K562 (cell line): ENCODE data around the gene FAM83F. TPM values are rescaled to one million over a fixed set of nuclear protein-coding genes. Genes with fewer than 3 reads are reported as not detected.

Source experiments
- CCAR2 ChIP-seq: fragments of 200-400 bp; formaldehyde crosslinking; IDR thresholded peaks from 2 replicates; pipeline ENCODE4 v1.6.1; 2017; ENCODE audit warnings: mild to moderate bottlenecking, low read depth, low read length
- CTCF ChIP-seq, 3 experiments: IDR thresholded peaks in 2 of 3; conservative IDR thresholded peaks in 1 of 3; 2 replicates each; pipeline ENCODE4 v1.5.1; 2011 to 2012; ENCODE audit warnings: low read length in 3 of 3, mild to moderate bottlenecking in 3 of 3, control low read depth in 2 of 3, improper control_type of control experiment in 1 of 3, inconsistent platforms in 1 of 3, low read depth in 1 of 3, mixed read lengths in 1 of 3, moderate library complexity in 1 of 3; ENCODE audit not compliant: insufficient read depth in 2 of 3
- JUND ChIP-seq, 2 experiments: IDR thresholded peaks; 2 replicates in 1 of 2; 3 replicates in 1 of 2; pipeline ENCODE4 v1.6.1; 2011; ENCODE audit warnings: borderline replicate concordance in 2 of 2, low read depth in 2 of 2, low read length in 2 of 2, improper control_type of control experiment in 1 of 2, missing biosample characterization in 1 of 2, missing genetic modification characterization in 1 of 2, missing genetic modification reagents in 1 of 2
- KHSRP ChIP-seq: fragments of 450-650 bp; IDR thresholded peaks from 2 replicates; pipeline ENCODE4 v1.6.1; 2017
- KLF6 ChIP-seq: fragments of 250-450 bp; sonication (Bioruptor Pico); IDR thresholded peaks from 2 replicates; pipeline ENCODE4 v1.4.0; 2020; ENCODE audit warnings: mild to moderate bottlenecking, moderate library complexity, borderline replicate concordance
- MYC ChIP-seq, 2 experiments: fragments of 250-450 bp in 1 of 2; sonication (Bioruptor Pico) in 1 of 2; IDR thresholded peaks; 2 replicates each; pipeline versions ENCODE4 v1.5.1 to v1.6.1; 2012 to 2021; ENCODE audit warnings: low read depth in 2 of 2, borderline replicate concordance in 1 of 2, improper control_type of control experiment in 1 of 2, low read length in 1 of 2, mild to moderate bottlenecking in 1 of 2, moderate library complexity in 1 of 2
- PREB ChIP-seq: sonication (generic); formaldehyde crosslinking; IDR thresholded peaks from 2 replicates; pipeline ENCODE4 v1.8.1; 2023; ENCODE audit warnings: mild to moderate bottlenecking, missing genetic modification reagents
- SMC3 ChIP-seq: conservative IDR thresholded peaks from 2 replicates; pipeline ENCODE4 v1.6.1; 2011; ENCODE audit warnings: low read depth, low read length, improper control_type of control experiment; ENCODE audit not compliant: insufficient read depth
- STAG1 ChIP-seq: sonication (generic); formaldehyde crosslinking; IDR thresholded peaks from 2 replicates; pipeline ENCODE4 v1.5.0; 2020; ENCODE audit warnings: missing genetic modification reagents, borderline replicate concordance
- THRAP3 ChIP-seq: fragments of 450-650 bp; IDR thresholded peaks from 2 replicates; pipeline ENCODE4 v1.6.1; 2016; ENCODE audit warnings: mild to moderate bottlenecking, inconsistent platforms, borderline replicate concordance
- XRCC5 ChIP-seq: fragments of 200-400 bp; formaldehyde crosslinking; IDR thresholded peaks from 2 replicates; pipeline ENCODE4 v1.6.1; 2017; ENCODE audit warnings: low read depth, mild to moderate bottlenecking, low read length
- polyA plus RNA-seq, 8 experiments: library from polyadenylated mRNA; depleted of rRNA in 4 of 8; stranded (reverse) in 5 of 8; unstranded in 3 of 8; fragments of >200 nt; fragmentation: Nextera tagmentation in 2 of 8; fragmentation: Illumina TruSeq in 1 of 8; extraction: Ambion mirVana in 2 of 8; extraction: Trizol in 1 of 8; gene quantifications; 2 replicates each; pipeline versions ENCODE4 v1.2.1 to v1.2.3, GENCODE V29; 2011 to 2014; ENCODE audit warnings: inconsistent platforms in 1 of 8, missing spikeins in 1 of 8
- total RNA-seq, 7 experiments: library from RNA; depleted of rRNA in 6 of 7; stranded (reverse); fragments of >200 nt in 6 of 7; fragmentation: Illumina TruSeq in 2 of 7; extraction: Trizol in 2 of 7; gene quantifications; 2 replicates each; pipeline versions ENCODE4 v1.2.1 to v1.2.3, GENCODE V29; 2011 to 2021; ENCODE audit warnings: low replicate concordance in 1 of 7
- TF ChIP-seq, protein P1 (sequence below): sonication (generic); formaldehyde crosslinking; IDR thresholded peaks from 2 replicates; pipeline ENCODE4 v1.9.0; 2022; ENCODE audit warnings: mild to moderate bottlenecking, missing genetic modification reagents
- TF ChIP-seq, protein P2 (sequence below): sonication (generic); formaldehyde crosslinking; IDR thresholded peaks from 2 replicates; pipeline ENCODE4 v1.8.0; 2022; ENCODE audit warnings: missing genetic modification reagents, mild to moderate bottlenecking, borderline replicate concordance
- TF ChIP-seq, protein P3 (sequence below): fragments of 450-650 bp; IDR thresholded peaks from 2 replicates; pipeline ENCODE4 v1.6.1; 2014; ENCODE audit warnings: low read depth, mild to moderate bottlenecking, moderate library complexity, borderline replicate concordance
- TF ChIP-seq, protein P4 (sequence below), 2 experiments: IDR thresholded peaks; 2 replicates each; pipeline ENCODE4 v1.6.1; 2011; ENCODE audit warnings: borderline replicate concordance in 1 of 2, control low read depth in 1 of 2, low read depth in 1 of 2, low read length in 1 of 2, mild to moderate bottlenecking in 1 of 2, mixed read lengths in 1 of 2, moderate library complexity in 1 of 2; ENCODE audit not compliant: insufficient read depth in 1 of 2, insufficient read length in 1 of 2, poor library complexity in 1 of 2, severe bottlenecking in 1 of 2; ENCODE audit errors: extremely low read depth in 1 of 2

The FAM83F gene
- total and polyA plus RNA-seq, 9 of the 15 experiments (the other 6 are each of a cell fraction or from before 2014, with no cell fraction given) = under 0.01 to 0.13 (median 0.04) TPM; not detected in 1

GRCh38 chr22:40036591-40037225 is 42.0 kb downstream of the FAM83F start (continued):
- TF ChIP-seq THRAP3 (no peak), SMC3 (peak; percentile 87), JUND (IDR thresholded peaks at IDR 0.05; ENCODE audit: borderline replicate concordance, low read depth, low read length) (0 out of 2 replicates have a peak, but pooled peaks have one; percentile 6), JUND (tag; IDR thresholded peaks at IDR 0.05; ENCODE audit: borderline replicate concordance, low read depth, low read length) (no peak), PREB (CRISPR knock-in tag) (0 out of 2 replicates have a peak, but pooled peaks have one; percentile 59), CTCF (IDR thresholded peaks at IDR 0.05 in 2 of 3, conservative IDR thresholded peaks at IDR 0.05 in 1 of 3; ENCODE audit: insufficient read depth in 2 of 3, low read depth in 1 of 3, low read length in 3 of 3) (peak; percentile 80 to 86 (median 80)), MYC (IDR thresholded peaks at IDR 0.05; ENCODE audit: low read depth, low read length) (peak; percentile 52; the same call in 1 of the 2 replicates), MYC (CRISPR knock-in tag; IDR thresholded peaks at IDR 0.05; ENCODE audit: borderline replicate concordance, low read depth) (no peak), XRCC5 (no peak), KHSRP (no peak), CCAR2 (no peak), KLF6 (no peak), STAG1 (CRISPR knock-in tag) (peak; percentile 98)
- TF ChIP-seq, protein P1, sequence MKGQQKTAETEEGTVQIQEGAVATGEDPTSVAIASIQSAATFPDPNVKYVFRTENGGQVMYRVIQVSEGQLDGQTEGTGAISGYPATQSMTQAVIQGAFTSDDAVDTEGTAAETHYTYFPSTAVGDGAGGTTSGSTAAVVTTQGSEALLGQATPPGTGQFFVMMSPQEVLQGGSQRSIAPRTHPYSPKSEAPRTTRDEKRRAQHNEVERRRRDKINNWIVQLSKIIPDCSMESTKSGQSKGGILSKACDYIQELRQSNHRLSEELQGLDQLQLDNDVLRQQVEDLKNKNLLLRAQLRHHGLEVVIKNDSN = no peak
- TF ChIP-seq, protein P2, sequence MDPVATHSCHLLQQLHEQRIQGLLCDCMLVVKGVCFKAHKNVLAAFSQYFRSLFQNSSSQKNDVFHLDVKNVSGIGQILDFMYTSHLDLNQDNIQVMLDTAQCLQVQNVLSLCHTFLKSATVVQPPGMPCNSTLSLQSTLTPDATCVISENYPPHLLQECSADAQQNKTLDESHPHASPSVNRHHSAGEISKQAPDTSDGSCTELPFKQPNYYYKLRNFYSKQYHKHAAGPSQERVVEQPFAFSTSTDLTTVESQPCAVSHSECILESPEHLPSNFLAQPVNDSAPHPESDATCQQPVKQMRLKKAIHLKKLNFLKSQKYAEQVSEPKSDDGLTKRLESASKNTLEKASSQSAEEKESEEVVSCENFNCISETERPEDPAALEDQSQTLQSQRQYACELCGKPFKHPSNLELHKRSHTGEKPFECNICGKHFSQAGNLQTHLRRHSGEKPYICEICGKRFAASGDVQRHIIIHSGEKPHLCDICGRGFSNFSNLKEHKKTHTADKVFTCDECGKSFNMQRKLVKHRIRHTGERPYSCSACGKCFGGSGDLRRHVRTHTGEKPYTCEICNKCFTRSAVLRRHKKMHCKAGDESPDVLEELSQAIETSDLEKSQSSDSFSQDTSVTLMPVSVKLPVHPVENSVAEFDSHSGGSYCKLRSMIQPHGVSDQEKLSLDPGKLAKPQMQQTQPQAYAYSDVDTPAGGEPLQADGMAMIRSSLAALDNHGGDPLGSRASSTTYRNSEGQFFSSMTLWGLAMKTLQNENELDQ = no peak
- TF ChIP-seq, protein P3, sequence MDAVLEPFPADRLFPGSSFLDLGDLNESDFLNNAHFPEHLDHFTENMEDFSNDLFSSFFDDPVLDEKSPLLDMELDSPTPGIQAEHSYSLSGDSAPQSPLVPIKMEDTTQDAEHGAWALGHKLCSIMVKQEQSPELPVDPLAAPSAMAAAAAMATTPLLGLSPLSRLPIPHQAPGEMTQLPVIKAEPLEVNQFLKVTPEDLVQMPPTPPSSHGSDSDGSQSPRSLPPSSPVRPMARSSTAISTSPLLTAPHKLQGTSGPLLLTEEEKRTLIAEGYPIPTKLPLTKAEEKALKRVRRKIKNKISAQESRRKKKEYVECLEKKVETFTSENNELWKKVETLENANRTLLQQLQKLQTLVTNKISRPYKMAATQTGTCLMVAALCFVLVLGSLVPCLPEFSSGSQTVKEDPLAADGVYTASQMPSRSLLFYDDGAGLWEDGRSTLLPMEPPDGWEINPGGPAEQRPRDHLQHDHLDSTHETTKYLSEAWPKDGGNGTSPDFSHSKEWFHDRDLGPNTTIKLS = no peak
- TF ChIP-seq, protein P4, sequence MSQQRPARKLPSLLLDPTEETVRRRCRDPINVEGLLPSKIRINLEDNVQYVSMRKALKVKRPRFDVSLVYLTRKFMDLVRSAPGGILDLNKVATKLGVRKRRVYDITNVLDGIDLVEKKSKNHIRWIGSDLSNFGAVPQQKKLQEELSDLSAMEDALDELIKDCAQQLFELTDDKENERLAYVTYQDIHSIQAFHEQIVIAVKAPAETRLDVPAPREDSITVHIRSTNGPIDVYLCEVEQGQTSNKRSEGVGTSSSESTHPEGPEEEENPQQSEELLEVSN (IDR thresholded peaks at IDR 0.05; ENCODE audit: borderline replicate concordance in 1 of 2, extremely low read depth in 1 of 2, insufficient read depth in 1 of 2, insufficient read length in 1 of 2, low read depth in 1 of 2, low read length in 1 of 2, poor library complexity in 1 of 2, severe bottlenecking in 1 of 2) = peak in 1 of 2 experiments; percentile 14
